HepG2 (cell line): ENCODE data around the gene NOC3L. TPM values are rescaled to one million over a fixed set of nuclear protein-coding genes. Genes with fewer than 3 reads are reported as not detected.

Experiments used
- ATAC-seq: fragments of 200-7000 bp; cut with Tn5 transposase; 3 replicates; pipeline ENCODE4 v1.9.1; 2020; ENCODE audit warnings: mild to moderate bottlenecking, moderate library complexity
- BruUV-seq: library from RNA; stranded (reverse); fragments of 400-500 nt; replicated peaks from 2 replicates; lab custom pipeline; 2021; lab: Mats Ljungman, UMichigan
- CTCF ChIA-PET: fragments of 300-600 bp; formaldehyde crosslinking; extraction: SDS; loops from one replicate; lab custom pipeline; 2021; ENCODE audit warnings: low total read pairs, inconsistent platforms, low intra/inter-chr PET ratio; lab: Yijun Ruan, JAX
- POLR2A ChIA-PET: fragments of 350-600 bp; sonication (Branson Sonifier 250); formaldehyde crosslinking; loops from one replicate; lab custom pipeline; 2020; ENCODE audit warnings: antibody characterized with exemption, inconsistent platforms; lab: Yijun Ruan, JAX
- DNase-seq: peaks from one replicate; pipeline ENCODE4 v3.0.0-alpha.2; 2015; ENCODE audit warnings: low spot score
- FAIRE-seq: peaks from 3 replicates; lab custom pipeline; 2011; peaks lifted over from hg19 to GRCh38; lab: Jason Lieb, UNC
- H2AFZ ChIP-seq: one replicate; pipeline ENCODE4 v1.6.1; 2011; ENCODE audit warnings: low read length, inconsistent platforms
- H3K27ac ChIP-seq: fragments of 300-600 bp; 3 replicates; pipeline ENCODE4 v1.8.0; 2011; ENCODE audit warnings: mixed run types, mild to moderate bottlenecking, mixed read lengths, low read length, inconsistent platforms; ENCODE audit not compliant: insufficient read depth; ENCODE audit errors: extremely low read length
- H3K27me3 ChIP-seq, 2 experiments: fragments of 200-600 bp in 1 of 2; 2 replicates in 1 of 2; 3 replicates in 1 of 2; pipeline versions ENCODE4 v1.6.0 to v1.8.0; 2011; ENCODE audit warnings: low read length in 2 of 2, mild to moderate bottlenecking in 2 of 2, moderate library complexity in 2 of 2, inconsistent platforms in 1 of 2; ENCODE audit not compliant: insufficient read depth in 2 of 2, control insufficient read depth in 1 of 2
- H3K36me3 ChIP-seq, 2 experiments: fragments of 200-600 bp in 1 of 2; replicated peaks in 1 of 2; 2 replicates in 1 of 2; 3 replicates in 1 of 2; pipeline versions ENCODE4 v1.5.1 to v1.8.0; 2011; ENCODE audit warnings: low read length in 2 of 2, inconsistent platforms in 1 of 2; ENCODE audit not compliant: insufficient read depth in 2 of 2, control insufficient read depth in 1 of 2
- H3K4me1 ChIP-seq: 2 replicates; pipeline ENCODE4 v1.5.1; 2012; ENCODE audit warnings: low read length, inconsistent platforms; ENCODE audit not compliant: insufficient read depth
- H3K4me2 ChIP-seq: 2 replicates; pipeline ENCODE4 v1.6.0; 2011; ENCODE audit warnings: low read depth, low read length, inconsistent platforms
- H3K4me3 ChIP-seq, 3 experiments: fragments of 200-600 bp in 1 of 3; sonication (generic), shearing (Covaris generic) in 1 of 3; replicated peaks in 1 of 3; 2 replicates each; pipeline ENCODE4 v1.5.1; 2011 to 2016; ENCODE audit warnings: low read length in 3 of 3, inconsistent platforms in 2 of 3, low read depth in 2 of 3, mild to moderate bottlenecking in 2 of 3, control low read depth in 1 of 3, mixed read lengths in 1 of 3; ENCODE audit not compliant: insufficient read depth in 1 of 3
- H3K79me2 ChIP-seq: one replicate; pipeline ENCODE4 v1.6.1; 2011; ENCODE audit warnings: low read length, inconsistent platforms; ENCODE audit not compliant: insufficient read depth
- H3K9ac ChIP-seq: 2 replicates; pipeline ENCODE4 v1.6.0; 2011; ENCODE audit warnings: mild to moderate bottlenecking, low read depth, low read length, inconsistent platforms; ENCODE audit not compliant: insufficient read depth
- H3K9me3 ChIP-seq: 2 replicates; pipeline ENCODE4 v1.5.1; 2012; ENCODE audit warnings: mild to moderate bottlenecking, low read length
- H4K20me1 ChIP-seq: 2 replicates; pipeline ENCODE4 v1.6.0; 2011; ENCODE audit warnings: inconsistent platforms, mild to moderate bottlenecking, low read length, moderate library complexity; ENCODE audit not compliant: insufficient read depth
- AHDC1 ChIP-seq: sonication (generic); formaldehyde crosslinking; IDR thresholded peaks from 2 replicates; pipeline ENCODE4 v1.5.1; 2020; ENCODE audit warnings: mild to moderate bottlenecking, missing genetic modification reagents, borderline replicate concordance
- BORCS8-MEF2B ChIP-seq: sonication (generic); formaldehyde crosslinking; IDR thresholded peaks from 2 replicates; pipeline ENCODE4 v1.8.0; 2022; ENCODE audit warnings: mild to moderate bottlenecking, missing genetic modification reagents
- ELF4 ChIP-seq: sonication (generic); formaldehyde crosslinking; IDR thresholded peaks from 2 replicates; pipeline ENCODE4 v1.5.0; 2020; ENCODE audit warnings: missing genetic modification reagents, mild to moderate bottlenecking, moderate library complexity, borderline replicate concordance
- MED13 ChIP-seq: sonication (generic); formaldehyde crosslinking; IDR thresholded peaks from 2 replicates; pipeline ENCODE4 v1.5.0; 2020; ENCODE audit warnings: missing genetic modification reagents
- RFXAP ChIP-seq: sonication (generic); formaldehyde crosslinking; IDR thresholded peaks from 2 replicates; pipeline ENCODE4 v1.4.0; 2020; ENCODE audit warnings: missing genetic modification reagents, borderline replicate concordance
- ZHX2 ChIP-seq, 2 experiments: sonication (generic) in 1 of 2; formaldehyde crosslinking in 1 of 2; IDR thresholded peaks; 2 replicates each; pipeline versions ENCODE4 v1.6.1 to v1.9.0; 2014 to 2022; ENCODE audit warnings: antibody characterized with exemption in 1 of 2, borderline replicate concordance in 1 of 2, inconsistent platforms in 1 of 2, low read depth in 1 of 2, missing genetic modification reagents in 1 of 2
- ZMYM4 ChIP-seq: sonication (generic); formaldehyde crosslinking; IDR thresholded peaks from 2 replicates; pipeline ENCODE4 v1.8.1; 2023; ENCODE audit warnings: mild to moderate bottlenecking, missing genetic modification reagents
- ZNF264 ChIP-seq: sonication (generic); formaldehyde crosslinking; IDR thresholded peaks from 2 replicates; pipeline ENCODE4 v1.4.0; 2020; ENCODE audit warnings: missing genetic modification reagents
- ZNF317 ChIP-seq: sonication (generic); formaldehyde crosslinking; IDR thresholded peaks from 2 replicates; pipeline ENCODE4 v1.5.0; 2020; ENCODE audit warnings: mild to moderate bottlenecking, missing genetic modification reagents
- ZNF615 ChIP-seq: sonication (generic); formaldehyde crosslinking; IDR thresholded peaks from 2 replicates; pipeline ENCODE4 v1.5.0; 2020; ENCODE audit warnings: mild to moderate bottlenecking, missing genetic modification reagents, borderline replicate concordance
- ZNF644 ChIP-seq: IDR thresholded peaks from 2 replicates; pipeline ENCODE4 v1.6.1; 2016; ENCODE audit warnings: low read depth
- ZNF709 ChIP-seq: sonication (generic); formaldehyde crosslinking; IDR thresholded peaks from 2 replicates; pipeline ENCODE4 v1.5.0; 2020; ENCODE audit warnings: mild to moderate bottlenecking, missing genetic modification reagents
- ZNF737 ChIP-seq: sonication (generic); formaldehyde crosslinking; IDR thresholded peaks from 2 replicates; pipeline ENCODE4 v1.5.0; 2020; ENCODE audit warnings: missing genetic modification reagents, mild to moderate bottlenecking, borderline replicate concordance
- ZNF83 ChIP-seq: sonication (generic); formaldehyde crosslinking; IDR thresholded peaks from 2 replicates; pipeline ENCODE4 v1.4.0; 2020; ENCODE audit warnings: missing genetic modification reagents, mild to moderate bottlenecking, borderline replicate concordance
- WGBS: methylation state at CpG from one replicate; pipeline ENCODE4 v1.1.6; 2017; ENCODE audit warnings: low lambda C conversion rate; 5-methylcytosine and 5-hydroxymethylcytosine counted together
- in situ Hi-C: cut with HindIII; loops from 2 replicates; pipeline ENCODE4 v1.10.0; 2017; ENCODE audit warnings: low pct_unique_long_range_greater_than_20kb; ENCODE audit not compliant: extremely low pct_ligation_motif_present
- intact Hi-C: fragments of 100-400 bp; cut with micrococcal nuclease; formaldehyde crosslinking; loops from one replicate; pipeline ENCODE4 v1.10.0; 2022; ENCODE audit not compliant: unreplicated experiment
- polyA plus RNA-seq, 8 experiments: library from polyadenylated mRNA; depleted of rRNA in 3 of 8; stranded (reverse) in 7 of 8; unstranded in 1 of 8; fragments of >200 nt; fragmentation: Illumina TruSeq in 4 of 8; extraction: Trizol in 4 of 8; gene quantifications; 2 replicates each; pipeline versions ENCODE4 v1.2.1 to v1.2.3, GENCODE V29; 2011 to 2016; ENCODE audit warnings: low read depth in 4 of 8, missing spikeins in 1 of 8, mixed read lengths in 1 of 8; ENCODE audit not compliant: insufficient read depth in 1 of 8
- total RNA-seq, 5 experiments: library from RNA; depleted of rRNA; stranded (reverse); fragments of >200 nt; fragmentation: Illumina TruSeq; extraction: Trizol; gene quantifications; 2 replicates each; pipeline ENCODE4 v1.2.3, GENCODE V29; 2016; ENCODE audit warnings: low read depth in 1 of 5

Gene NOC3L
- total and polyA plus RNA-seq, 2 of the 13 experiments (the other 11 are each of a cell fraction or from before 2014, with no cell fraction given) = 7.8 to 36.6 TPM

- Histone ChIP-seq H3K27me3 (no peaks in the 10 kb centered on the region), H3K4me1 (peaks cover 34% of the 10 kb centered on the region), H3K4me2 (no peak overlapping the region), H3K27ac (no peak overlapping the region), H3K36me3 (no peaks in the 10 kb centered on the region), H3K4me3 (no peak overlapping the region), H3K9me3 (no peaks in the 10 kb centered on the region), H4K20me1 (no peaks in the 10 kb centered on the region), H3K9ac (no peak overlapping the region), H2AFZ (no peak overlapping the region), H3K79me2 (no peaks in the 10 kb centered on the region)
- no TSS peak for BruUV-seq
- WGBS = 78% methylated on average over 5 of the region's 5 CpGs
- ATAC-seq = no peak
- ChIA-PET POLR2A (no interaction called here), CTCF (no interaction called here)
- intact Hi-C loops = no loop called here
- in situ Hi-C loops = no loop called here
- DNase-seq = no peak
- no peak for FAIRE-seq
- TF ChIP-seq ZNF737 (CRISPR knock-in tag) (no peak), ZNF317 (CRISPR knock-in tag) (no peak), ZNF709 (CRISPR knock-in tag) (no peak), ZHX2 (IDR thresholded peaks at IDR 0.05; ENCODE audit: low read depth) (no peak), ZHX2 (CRISPR knock-in tag; IDR thresholded peaks at IDR 0.05; ENCODE audit: borderline replicate concordance) (no peak), ZNF644 (CRISPR knock-in tag) (no peak), ELF4 (CRISPR knock-in tag) (no peak), AHDC1 (CRISPR knock-in tag) (no peak), ZNF83 (CRISPR knock-in tag) (no peak), ZMYM4 (CRISPR knock-in tag) (no peak), ZNF615 (CRISPR knock-in tag) (no peak), BORCS8-MEF2B (no peak), MED13 (no peak), RFXAP (CRISPR knock-in tag) (no peak), ZNF264 (CRISPR knock-in tag) (no peak)
Measured at GRCh38 chr10:94307046-94307615, 55.6 kb downstream of the NOC3L start.
